Vagina (tissue), 2 donors: ENCODE measurements around the gene MRM2. TPM values are rescaled to one million over a fixed set of nuclear protein-coding genes. Genes with fewer than 3 reads are reported as not detected.

Experiments used
- DNase-seq, 2 donors: peaks; one replicate each; pipeline ENCODE4 v3.0.0-alpha.2; 2017; ENCODE audit errors: extremely low spot score in 2 of 2
- H3K27ac ChIP-seq: fragments of 200-600 bp; sonication (generic); one replicate; pipeline ENCODE4 v1.5.1; 2019
- H3K27me3 ChIP-seq: fragments of 200-600 bp; sonication (generic); one replicate; pipeline ENCODE4 v1.5.1; 2019
- H3K36me3 ChIP-seq, 2 donors: fragments of 200-600 bp; sonication (generic); one replicate each; pipeline ENCODE4 v1.5.1; 2017 to 2019
- H3K4me1 ChIP-seq: fragments of 200-600 bp; sonication (generic); one replicate; pipeline ENCODE4 v1.5.1; 2019
- H3K4me3 ChIP-seq, 2 donors: fragments of 200-600 bp; sonication (generic); 1 replicate in 1 of 2; 2 replicates in 1 of 2; pipeline ENCODE4 v1.5.1; 2016 to 2019
- H3K9me3 ChIP-seq: fragments of 200-600 bp; sonication (generic); one replicate; pipeline ENCODE4 v1.5.1; 2019
- CTCF ChIP-seq, 3 experiments: fragments of 450-650 bp in 2 of 3; fragments of 200-600 bp in 1 of 3; sonication (generic) in 1 of 3; IDR thresholded peaks; one replicate each; pipeline ENCODE4 v1.5.1; 2017 to 2019; ENCODE audit warnings: antibody characterized with exemption in 3 of 3, mild to moderate bottlenecking in 2 of 3, moderate library complexity in 2 of 3
- POLR2A ChIP-seq, 2 donors: fragments of 450-650 bp; IDR thresholded peaks; one replicate each; pipeline ENCODE4 v1.6.1; 2017; ENCODE audit warnings: antibody characterized with exemption in 2 of 2, mild to moderate bottlenecking in 2 of 2, moderate library complexity in 2 of 2
- POLR2AphosphoS5 ChIP-seq, 2 donors: sonication (generic); formaldehyde crosslinking; IDR thresholded peaks; one replicate each; pipeline ENCODE4 v1.9.0; 2017; ENCODE audit warnings: antibody characterized with exemption in 2 of 2, mild to moderate bottlenecking in 2 of 2, low read depth in 1 of 2; ENCODE audit not compliant: insufficient read depth in 1 of 2
- intact Hi-C: fragments of 100-400 bp; cut with DNase I; formaldehyde crosslinking; loops from one replicate; pipeline ENCODE4 v1.15.1; 2023
- total RNA-seq: library from RNA; depleted of rRNA; stranded (reverse); fragments of >200 nt; gene quantifications from one replicate; pipeline ENCODE4 v1.2.3, GENCODE V29; 2016

MRM2 gene
- total RNA-seq, 1 donor from 2014 or later = 8.3 TPM

DNA sequence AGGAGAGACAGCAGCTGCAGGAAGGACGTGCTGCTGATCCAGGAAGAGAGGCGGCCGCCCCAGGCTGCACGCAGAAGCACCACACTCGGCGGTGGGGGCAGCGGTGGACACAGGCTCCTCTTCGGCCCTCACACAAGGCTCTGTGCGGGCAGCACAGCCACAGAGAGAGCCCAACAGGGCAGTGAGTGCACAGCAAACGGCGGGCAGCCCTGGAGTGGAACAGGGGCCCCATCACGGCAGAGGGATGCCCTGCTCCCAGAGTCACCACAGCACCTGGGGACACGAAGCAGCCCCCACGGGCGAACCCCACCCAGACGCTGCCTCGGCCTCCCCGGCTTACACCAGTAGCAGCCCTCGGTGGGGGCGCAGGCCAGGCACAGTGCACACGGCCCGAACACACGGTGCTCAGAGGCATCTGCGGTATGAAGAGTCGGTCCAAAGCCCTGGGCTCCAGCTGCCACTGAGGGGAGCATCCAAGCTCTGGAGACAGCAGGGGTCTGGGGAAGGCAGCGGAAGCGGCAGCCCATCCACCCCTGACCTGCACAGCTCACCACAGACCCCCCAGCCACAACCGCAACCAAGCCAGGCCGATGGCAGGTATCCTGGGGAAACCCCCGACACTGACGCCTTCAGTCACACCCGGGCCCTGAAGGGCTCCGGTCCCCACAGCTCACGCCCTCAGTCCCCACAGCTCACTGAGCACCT lies 16.8 kb upstream of the MRM2 start:
- H3K36me3 ChIP-seq = peaks cover 0 to 32% of the 10 kb centered on the region in 2 donors

DNA sequence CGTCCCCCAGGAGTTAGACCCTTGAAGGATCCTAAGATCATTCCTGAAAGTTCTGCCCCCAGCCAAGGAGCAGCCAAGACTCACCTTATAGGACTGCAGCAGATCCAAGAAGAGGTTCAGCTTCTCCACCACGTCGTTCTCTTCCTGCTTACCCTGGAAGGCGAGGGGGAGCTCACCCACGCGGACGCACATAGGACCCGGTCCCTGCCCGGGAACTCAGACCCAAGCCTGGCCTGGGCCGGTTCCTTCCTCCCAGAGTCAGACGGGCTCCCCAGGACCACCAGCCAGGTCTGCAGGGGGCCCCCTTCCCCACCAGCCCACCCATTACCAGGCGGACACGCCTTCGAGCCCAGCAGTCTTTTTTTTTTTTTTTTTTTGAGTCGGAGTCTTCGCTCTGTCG lies 15.6 kb upstream of the MRM2 start:
- Histone ChIP-seq H3K36me3 (peaks cover 0 to 24% of the 10 kb centered on the region in 2 donors), H3K27me3 (no peaks in the 10 kb centered on the region), H3K4me3 (no peak overlapping the region), H3K4me1 (no peaks in the 10 kb centered on the region), H3K27ac (no peak overlapping the region), H3K9me3 (no peaks in the 10 kb centered on the region)
- TF ChIP-seq CTCF (IDR thresholded peaks at IDR 0.05) (no peak), POLR2A (IDR thresholded peaks at IDR 0.05) (no peak), POLR2AphosphoS5 (IDR thresholded peaks at IDR 0.05; ENCODE audit: insufficient read depth in 1 of 2, low read depth in 1 of 2) (no peak)
- no peak for DNase-seq
- intact Hi-C loops = no loop called here

More for the DNA sequence above, 16.8 kb upstream of the MRM2 start:
- Histone ChIP-seq H3K4me1 (no peaks in the 10 kb centered on the region), H3K27me3 (no peaks in the 10 kb centered on the region), H3K27ac (no peak overlapping the region), H3K4me3 (no peak overlapping the region), H3K9me3 (no peaks in the 10 kb centered on the region)
- no peak for TF ChIP-seq POLR2AphosphoS5 (IDR thresholded peaks at IDR 0.05; ENCODE audit: insufficient read depth in 1 of 2, low read depth in 1 of 2)
- TF ChIP-seq POLR2A (IDR thresholded peaks at IDR 0.05) = no peak
- TF ChIP-seq CTCF (IDR thresholded peaks at IDR 0.05) = no peak
- DNase-seq = no peak
- intact Hi-C loops = no loop called here

DNA sequence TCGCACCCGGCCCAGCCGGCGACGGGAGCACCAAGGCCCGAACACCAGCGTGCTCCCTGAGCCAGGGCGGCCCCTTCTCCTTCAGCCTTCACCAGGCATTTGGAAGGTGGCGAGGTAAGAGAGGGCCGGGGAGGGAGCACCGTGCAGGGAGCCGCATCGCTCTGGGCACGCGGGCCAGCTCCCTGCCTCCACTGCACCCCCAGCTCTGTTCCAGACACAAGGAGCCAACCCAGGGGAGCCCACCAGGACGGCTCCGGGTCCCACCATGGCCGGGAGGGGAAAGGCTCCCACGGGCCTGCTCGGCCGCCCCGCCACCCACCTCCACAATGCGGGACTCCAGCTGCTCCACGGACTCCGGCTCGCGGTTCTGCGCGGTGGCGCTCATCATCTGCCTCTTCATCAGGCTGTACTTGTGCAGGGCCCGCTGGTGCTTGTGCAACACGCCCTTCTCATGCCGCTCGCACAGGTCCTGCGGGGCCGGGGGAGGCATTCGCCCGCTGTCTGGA lies 15.1 kb upstream of the MRM2 start:
- intact Hi-C loops = no loop called here

GRCh38 chr7:2256306-2257045 lies 14.5 kb upstream of the MRM2 start:
- H3K27me3 ChIP-seq = no peaks in the 10 kb centered on the region
- peaks cover 0 to 22% of the 10 kb centered on the region in 2 donors for H3K36me3 ChIP-seq
- no peak for DNase-seq
- no peak overlapping the region for H3K4me3 ChIP-seq
- no peaks in the 10 kb centered on the region for H3K4me1 ChIP-seq
- TF ChIP-seq POLR2AphosphoS5 (IDR thresholded peaks at IDR 0.05; ENCODE audit: insufficient read depth in 1 of 2, low read depth in 1 of 2) (no peak), CTCF (IDR thresholded peaks at IDR 0.05) (no peak), POLR2A (IDR thresholded peaks at IDR 0.05) (no peak)
- H3K9me3 ChIP-seq = no peaks in the 10 kb centered on the region
- H3K27ac ChIP-seq = no peak overlapping the region
- intact Hi-C loops = no loop called here

More for the DNA sequence above, 15.1 kb upstream of the MRM2 start:
- no peaks in the 10 kb centered on the region for H3K4me1 ChIP-seq
- DNase-seq = no peak
- H3K4me3 ChIP-seq = no peak overlapping the region
- H3K36me3 ChIP-seq = peaks cover 0 to 22% of the 10 kb centered on the region in 2 donors
- no peak for TF ChIP-seq POLR2AphosphoS5 (IDR thresholded peaks at IDR 0.05; ENCODE audit: insufficient read depth in 1 of 2, low read depth in 1 of 2)
- no peak for TF ChIP-seq CTCF (IDR thresholded peaks at IDR 0.05)
- TF ChIP-seq POLR2A (IDR thresholded peaks at IDR 0.05) = no peak
- no peaks in the 10 kb centered on the region for H3K9me3 ChIP-seq
- H3K27ac ChIP-seq = no peak overlapping the region
- H3K27me3 ChIP-seq = no peaks in the 10 kb centered on the region
